GM19193 (cell line): ENCODE results near the gene CTXN1.

Experiments
- POLR2A ChIP-seq: IDR thresholded peaks from 4 replicates; pipeline ENCODE4 v1.6.1; 2011; ENCODE audit not compliant: insufficient read depth, insufficient read length; ENCODE audit errors: extremely low read depth

Gene CTXN1

DNA sequence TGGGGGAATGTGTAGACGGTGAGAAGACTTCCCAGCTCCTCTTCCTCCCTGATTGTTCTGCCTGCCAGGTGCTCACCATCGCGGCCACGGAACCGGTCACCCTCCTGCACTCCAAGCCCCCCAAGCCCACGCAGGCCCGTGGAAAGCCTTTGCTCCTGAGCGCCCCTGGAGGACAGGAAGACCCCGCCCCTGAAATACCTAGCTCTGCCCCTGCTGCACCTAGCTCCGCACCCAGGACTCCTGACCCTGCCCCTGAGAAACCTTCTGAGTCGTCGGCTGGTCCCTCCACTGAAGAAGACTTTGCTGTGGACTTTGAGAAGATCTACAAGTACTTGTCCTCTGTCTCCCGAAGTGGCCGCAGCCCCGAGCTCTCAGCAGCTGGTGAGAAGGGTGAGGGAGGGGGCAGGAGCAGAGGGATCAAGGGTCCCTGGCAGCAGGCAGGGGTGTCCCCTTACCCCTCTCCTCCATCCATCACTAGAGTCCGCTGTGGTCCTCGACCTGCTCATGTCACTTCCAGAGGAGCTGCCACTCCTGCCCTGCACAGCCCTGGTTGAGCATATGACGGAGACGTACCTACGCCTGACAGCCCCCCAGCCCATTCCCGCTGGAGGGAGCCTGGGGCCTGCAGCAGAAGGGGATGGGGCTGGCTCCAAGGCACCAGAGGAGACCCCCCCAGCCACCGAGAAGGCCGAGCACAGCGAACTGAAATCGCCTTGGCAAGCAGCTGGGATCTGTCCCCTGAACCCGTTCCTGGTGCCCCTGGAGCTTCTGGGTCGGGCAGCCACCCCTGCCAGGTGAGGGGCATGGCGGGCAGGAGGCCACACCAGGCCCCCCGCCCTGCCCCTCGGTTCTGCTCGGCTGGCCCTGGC is 3.7 kb downstream of the CTXN1 start:
- no peak for TF ChIP-seq POLR2A

DNA sequence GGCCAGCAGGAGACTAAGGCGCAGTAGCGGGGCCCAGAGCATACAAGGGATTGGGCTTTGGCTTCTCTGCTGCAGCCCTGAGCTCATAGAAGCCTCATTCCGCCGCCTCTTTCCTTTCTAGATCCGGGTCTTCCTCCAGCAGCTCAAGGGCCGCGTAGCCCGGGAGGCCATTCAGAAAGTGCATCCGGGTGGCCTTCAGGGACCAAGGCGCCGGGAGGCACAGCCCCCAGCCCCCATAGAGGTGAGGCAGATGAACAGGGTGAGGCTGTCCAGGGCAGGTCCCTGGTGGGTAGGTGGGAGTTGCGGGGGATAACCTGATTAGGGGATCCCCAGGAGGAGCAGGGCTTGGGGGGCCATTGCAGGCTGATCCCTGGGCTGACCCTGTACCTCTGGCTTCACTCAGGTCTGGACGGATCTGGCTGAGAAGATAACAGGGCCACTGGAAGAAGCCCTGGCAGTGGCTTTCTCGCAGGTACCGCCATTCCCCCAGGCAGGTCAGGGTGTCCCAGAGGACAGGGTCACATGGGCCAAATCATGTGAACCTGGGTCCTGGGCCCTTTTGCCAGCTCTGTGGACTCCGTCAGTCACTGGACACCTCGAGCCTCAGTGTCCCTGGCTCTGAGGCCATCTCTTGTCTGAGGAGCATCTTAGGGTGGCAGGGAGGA is 4.5 kb downstream of the CTXN1 start:
- TF ChIP-seq POLR2A, result no peak

DNA sequence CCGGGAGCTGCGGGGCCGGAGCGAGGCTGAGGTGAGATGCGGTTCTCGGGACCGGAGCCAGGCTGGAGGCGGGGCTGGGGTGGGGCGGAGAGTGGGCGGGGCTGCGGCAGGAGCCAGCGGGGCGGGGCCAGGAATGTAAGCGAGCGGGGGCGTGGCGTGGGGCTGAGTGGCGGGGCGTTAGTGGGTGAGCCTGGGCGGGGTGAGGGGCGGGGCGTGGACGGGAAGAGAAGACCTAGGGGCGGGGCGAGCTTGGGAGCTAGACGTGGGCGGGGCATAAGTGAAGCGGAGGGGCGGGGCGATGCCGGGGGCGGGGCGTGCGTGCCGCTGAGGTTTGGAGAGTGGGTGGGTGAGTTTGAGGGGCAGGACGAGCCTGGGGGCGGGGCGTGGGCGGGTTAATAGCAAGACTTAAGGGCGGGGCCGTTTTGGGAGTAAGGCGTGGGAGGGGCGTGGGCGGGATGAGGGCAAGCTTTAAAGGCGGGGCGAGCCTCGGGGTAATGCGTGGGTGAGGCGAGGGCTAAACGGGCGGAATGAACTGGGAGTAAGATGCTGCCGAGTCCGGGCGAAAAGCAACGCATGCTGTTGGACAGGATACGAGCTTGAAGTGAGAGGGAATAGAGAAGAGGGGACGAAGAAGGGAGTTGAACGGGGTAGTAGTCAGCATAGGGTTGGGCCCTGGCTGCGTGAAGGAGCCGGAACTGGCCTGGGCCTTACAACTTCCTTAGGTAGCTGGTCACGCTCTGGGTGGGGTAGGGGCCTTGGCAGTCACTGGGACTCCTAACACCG is 5.2 kb downstream of the CTXN1 start:
- peak; percentile 14 for TF ChIP-seq POLR2A

DNA sequence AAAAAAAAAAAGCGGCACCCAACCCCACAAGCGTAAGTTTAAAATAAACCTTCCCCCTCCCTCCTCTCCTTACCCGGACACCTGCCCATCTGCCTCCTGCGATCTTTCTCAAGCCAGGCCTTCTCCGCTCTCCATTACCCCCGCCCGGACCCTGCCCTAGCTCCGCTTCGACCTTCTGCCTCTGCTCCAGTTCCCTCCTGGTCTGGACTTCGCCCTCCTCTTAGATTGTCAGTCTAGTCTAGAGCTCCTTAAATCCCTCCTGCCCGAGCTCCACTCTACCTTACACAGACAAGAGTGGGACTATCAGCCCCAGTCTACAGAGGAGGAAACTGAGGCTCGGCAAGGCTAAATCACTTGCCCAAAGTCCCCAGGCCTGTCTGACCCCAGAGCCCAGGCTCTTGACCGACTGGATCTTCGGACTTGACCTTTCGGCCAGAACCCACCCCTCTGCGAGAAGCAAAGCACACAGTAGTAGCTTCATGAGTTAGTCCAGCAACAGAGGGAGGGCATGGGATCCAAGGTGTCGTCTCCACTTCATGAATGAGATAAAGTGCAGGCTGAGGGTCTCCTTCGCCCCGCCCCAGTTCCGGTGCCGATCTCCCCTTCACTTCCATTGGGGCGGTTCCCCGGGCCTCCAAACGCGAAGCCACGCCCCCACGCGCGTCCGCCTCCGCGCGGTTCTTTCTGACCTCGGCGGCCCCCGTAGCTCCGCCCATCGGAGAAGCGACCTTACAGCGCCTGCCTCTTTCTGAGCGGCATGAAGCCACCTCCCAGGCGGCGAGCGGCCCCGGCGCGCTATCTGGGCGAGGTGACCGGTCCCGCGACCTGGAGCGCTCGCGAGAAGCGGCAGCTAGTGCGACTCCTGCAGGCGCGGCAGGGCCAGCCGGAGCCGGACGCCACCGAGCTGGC is 6.1 kb downstream of the CTXN1 start, which contains the start of gene SNAPC2:
Gene SNAPC2 (plus strand): TSS at position 729 of the 909 bp plus-strand sequence. CDS start 29 bp downstream, at position 758.
- TF ChIP-seq POLR2A, result peak; percentile 64

DNA sequence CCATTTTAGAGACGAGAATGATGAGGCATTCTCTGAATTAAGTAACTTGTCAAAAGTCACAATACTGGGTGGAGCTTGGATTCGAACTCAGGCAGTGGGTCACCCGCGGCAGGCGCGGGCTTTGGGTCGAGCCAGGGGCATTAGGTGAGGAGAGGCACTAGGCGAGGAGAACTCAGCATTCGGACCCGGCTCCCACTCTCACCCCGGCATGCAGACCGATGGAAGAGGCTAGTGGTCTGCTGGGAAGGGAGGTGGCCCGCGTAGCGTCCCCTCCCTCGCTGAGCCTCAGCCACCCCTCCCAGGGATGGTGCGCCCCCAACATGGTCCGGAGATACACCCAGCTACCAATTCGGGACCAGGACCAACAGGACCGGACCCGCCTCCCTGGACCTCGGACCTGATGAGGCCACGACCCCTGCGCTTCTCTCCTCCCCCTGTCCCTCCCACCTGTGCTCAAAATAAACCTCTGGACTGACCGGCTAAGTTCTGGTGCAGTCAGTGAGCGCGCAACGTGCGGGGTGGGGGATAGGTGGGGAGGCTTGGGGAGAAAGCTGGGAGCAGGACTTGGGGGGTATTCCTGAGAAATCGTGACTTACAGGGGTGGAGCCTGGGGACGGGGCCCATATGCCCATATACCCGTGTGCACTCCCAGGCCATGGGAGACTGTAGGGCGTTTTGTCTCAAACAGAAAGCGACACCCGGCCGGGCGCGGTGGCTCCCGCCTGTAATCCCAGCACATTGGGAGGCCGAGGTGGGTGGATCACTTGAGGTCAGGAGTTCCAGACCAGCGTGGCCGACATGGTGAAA is 7.1 kb downstream of the CTXN1 start:
- no peak for TF ChIP-seq POLR2A

GRCh38 chr19:7917267-7918061 is 8.5 kb downstream of the CTXN1 start:
- TF ChIP-seq POLR2A, result no peak

DNA sequence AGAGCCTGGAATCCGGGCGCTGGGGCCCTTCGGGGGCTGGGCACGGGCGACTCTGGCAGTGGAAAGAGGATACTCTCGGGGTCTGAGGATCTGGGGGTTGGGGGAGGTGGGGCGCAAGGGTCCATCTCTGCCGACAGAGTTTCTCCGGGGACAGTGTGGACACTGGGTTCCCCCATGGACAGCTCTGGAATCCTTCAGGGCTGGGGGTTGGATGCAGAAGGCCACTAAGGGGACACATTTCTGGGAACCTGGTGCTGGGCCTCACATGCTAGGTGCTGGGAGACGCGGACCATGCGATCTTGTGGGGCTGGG is 9.0 kb downstream of the CTXN1 start:
- TF ChIP-seq POLR2A, result no peak

DNA sequence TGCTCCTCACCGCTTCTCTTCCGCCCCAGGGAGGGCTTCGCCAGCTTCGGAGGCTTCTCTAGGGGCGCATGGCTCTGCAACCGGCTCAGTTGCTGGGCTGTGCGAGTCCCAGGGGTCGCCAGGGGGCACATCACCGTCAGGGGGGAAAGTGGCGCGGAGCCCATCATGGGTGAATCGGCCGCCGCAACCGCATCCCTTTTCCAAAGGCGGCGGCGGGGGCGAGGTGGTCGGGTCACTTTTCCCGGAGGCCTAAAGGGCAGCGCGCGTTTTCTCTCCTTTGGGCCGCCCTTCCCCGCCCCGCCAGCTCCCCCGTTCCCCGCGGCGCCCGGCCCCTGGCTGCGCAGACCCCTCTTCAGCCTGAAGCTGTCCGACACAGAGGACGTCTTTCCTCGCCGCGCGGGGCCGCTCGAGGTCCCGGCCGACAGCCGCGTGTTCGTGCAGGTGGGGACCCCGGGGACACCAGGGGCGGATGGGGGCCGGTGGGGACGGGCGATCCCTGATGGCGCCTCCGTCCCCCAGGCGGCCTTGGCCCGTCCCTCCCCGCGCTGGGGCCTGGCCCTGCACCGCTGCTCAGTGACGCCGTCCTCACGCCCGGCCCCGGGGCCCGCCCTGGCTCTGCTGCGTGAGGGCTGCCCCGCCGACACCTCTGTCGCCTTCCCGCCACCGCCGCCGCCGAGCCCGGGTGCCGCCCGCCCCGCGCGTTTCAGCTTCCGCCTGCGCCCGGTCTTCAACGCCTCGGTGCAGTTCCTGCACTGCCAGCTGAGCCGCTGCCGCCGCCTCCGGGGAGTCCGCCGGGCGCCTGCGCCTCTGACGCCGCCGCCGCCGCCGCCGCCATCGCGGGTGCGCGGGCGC is 9.6 kb downstream of the CTXN1 start:
- no peak for TF ChIP-seq POLR2A

GRCh38 chr19:7915250-7916102 is 10.5 kb downstream of the CTXN1 start:
- TF ChIP-seq POLR2A, result no peak

- TF ChIP-seq POLR2A, result no peak
These were observed 11.3 kb downstream of the CTXN1 start, which contains the start of gene TGFBR3L for GRCh38 chr19:7914598-7915045. Gene TGFBR3L, plus strand, starts transcription at chr19:7914830.

- TF ChIP-seq POLR2A, result no peak
These were observed 11.8 kb downstream of the CTXN1 start for GRCh38 chr19:7914099-7914498.

GRCh38 chr19:7913652-7914051 is 12.3 kb downstream of the CTXN1 start:
- no peak for TF ChIP-seq POLR2A
